Measurements from ENCODE around the gene ZNF425.

GRCh38 chr7:149081914-149082313 is 44.2 kb downstream of the ZNF425 start:
- TF ChIP-seq CTCF (conservative IDR thresholded peaks at IDR 0.05; ENCODE audit: low read length) = no peak
- TF ChIP-seq EZH2phosphoT487 (IDR thresholded peaks at IDR 0.05; ENCODE audit: borderline replicate concordance, low read depth, low read length) = no peak
